OCI-LY7 (cell line): Measurements from ENCODE around the gene SLC44A5. TPM values are rescaled to one million over a fixed set of nuclear protein-coding genes. Genes with fewer than 3 reads are reported as not detected.

Experiments
- BruUV-seq: library from RNA; stranded (reverse); fragments of 400-500 nt; replicated peaks from 2 replicates; lab custom pipeline; 2021; lab: Mats Ljungman, UMichigan
- CTCF ChIA-PET: fragments of 300-600 bp; sonication (Branson Sonifier 250); formaldehyde crosslinking; loops from one replicate; lab custom pipeline; 2022; ENCODE audit warnings: antibody characterized with exemption; ENCODE audit not compliant: unreplicated experiment; lab: Charles Lee
- POLR2A ChIA-PET: fragments of 300-600 bp; sonication (Branson Sonifier 250); formaldehyde crosslinking; loops from one replicate; lab custom pipeline; 2022; ENCODE audit warnings: antibody characterized with exemption; lab: Charles Lee
- DNase-seq: peaks from one replicate; pipeline ENCODE4 v3.0.0-alpha.2; 2015; ENCODE audit warnings: low spot score
- H2AFZ ChIP-seq: fragments of 200-600 bp; sonication (generic), shearing (Covaris generic); 2 replicates; pipeline ENCODE4 v1.6.1; 2014; ENCODE audit warnings: mild to moderate bottlenecking, antibody characterized with exemption, low read length, moderate library complexity
- H3K27ac ChIP-seq: fragments of 200-600 bp; sonication (generic); 2 replicates; pipeline ENCODE4 v1.5.1; 2014; ENCODE audit warnings: mixed run types, low read depth, mild to moderate bottlenecking, moderate library complexity, low read length, inconsistent platforms; ENCODE audit not compliant: poor library complexity, severe bottlenecking
- H3K36me3 ChIP-seq: fragments of 200-600 bp; sonication (generic); 2 replicates; pipeline ENCODE4 v1.6.1; 2014; ENCODE audit warnings: mild to moderate bottlenecking, antibody characterized with exemption, low read length, moderate library complexity, mixed read lengths; ENCODE audit not compliant: insufficient read depth
- H3K4me1 ChIP-seq: fragments of 200-600 bp; sonication (generic); 2 replicates; pipeline ENCODE4 v1.5.1; 2014; ENCODE audit warnings: mild to moderate bottlenecking, low read length; ENCODE audit not compliant: insufficient read depth, poor library complexity, severe bottlenecking
- H3K4me2 ChIP-seq: fragments of 200-600 bp; sonication (generic); 2 replicates; pipeline ENCODE4 v1.6.1; 2014; ENCODE audit warnings: mild to moderate bottlenecking, low read length
- H3K4me3 ChIP-seq: fragments of 200-600 bp; sonication (generic); 2 replicates; pipeline ENCODE4 v1.5.1; 2014; ENCODE audit warnings: mild to moderate bottlenecking, low read depth, low read length; ENCODE audit not compliant: poor library complexity, severe bottlenecking
- H3K79me2 ChIP-seq: fragments of 200-600 bp; sonication (generic); 2 replicates; pipeline ENCODE4 v1.6.1; 2016; ENCODE audit warnings: low read depth, mild to moderate bottlenecking, low read length, moderate library complexity, mixed read lengths; ENCODE audit not compliant: insufficient read depth
- H3K9me2 ChIP-seq: fragments of 200-600 bp; sonication (generic); 2 replicates; pipeline ENCODE4 v1.6.1; 2016; ENCODE audit warnings: mild to moderate bottlenecking, low read length, mixed read lengths; ENCODE audit not compliant: insufficient read depth
- H3K9me3 ChIP-seq: fragments of 200-600 bp; sonication (generic); 2 replicates; pipeline ENCODE4 v1.6.1; 2014; ENCODE audit warnings: mild to moderate bottlenecking, mixed run types, low read length, mixed read lengths
- H4K20me1 ChIP-seq: fragments of 200-600 bp; sonication (generic); 2 replicates; pipeline ENCODE4 v1.6.1; 2014; ENCODE audit warnings: mild to moderate bottlenecking, antibody characterized with exemption, low read length, moderate library complexity, mixed read lengths; ENCODE audit not compliant: insufficient read depth
- CTCF ChIP-seq: fragments of 200-600 bp; sonication (generic); conservative IDR thresholded peaks from 2 replicates; pipeline ENCODE4 v1.5.1; 2014; ENCODE audit warnings: mild to moderate bottlenecking, antibody characterized with exemption, low read length, moderate library complexity, mixed read lengths
- EZH2phosphoT487 ChIP-seq: fragments of 200-600 bp; sonication (generic); IDR thresholded peaks from 2 replicates; pipeline ENCODE4 v1.6.1; 2018; ENCODE audit warnings: low read depth, borderline replicate concordance, mild to moderate bottlenecking, mixed run types, antibody characterized with exemption, low read length, moderate library complexity, mixed read lengths
- intact Hi-C: fragments of 100-400 bp; cut with micrococcal nuclease; formaldehyde crosslinking; loops from one replicate; pipeline ENCODE4 v1.10.0; 2022; ENCODE audit not compliant: unreplicated experiment
- total RNA-seq, 2 experiments: library from RNA; depleted of rRNA in 1 of 2; stranded (reverse); fragments of >200 nt in 1 of 2; shearing (Covaris generic) in 1 of 2; gene quantifications; 2 replicates each; pipeline ENCODE4 v1.2.3, GENCODE V29; 2014 to 2022

The SLC44A5 gene
- total RNA-seq, 2 experiments from 2014 or later, result not detected

- POLR2A ChIA-PET, result interaction anchor here (0.6 kb wide), 1 partner anchor 377 kb away, joined by 3 read pairs; no protein-coding TSS in a partner anchor
- H3K9me2 ChIP-seq, result no peaks in the 10 kb centered on the region
- H3K4me2 ChIP-seq, result no peak overlapping the region
- CTCF ChIA-PET, result no interaction called here
- H3K4me3 ChIP-seq, result no peak overlapping the region
- no peak for DNase-seq
- no peaks in the 10 kb centered on the region for H3K79me2 ChIP-seq
- H3K9me3 ChIP-seq, result no peaks in the 10 kb centered on the region
- H2AFZ ChIP-seq, result no peak overlapping the region
- H3K36me3 ChIP-seq, result no peaks in the 10 kb centered on the region
- BruUV-seq, result no TSS peak
- no peaks in the 10 kb centered on the region for H4K20me1 ChIP-seq
- TF ChIP-seq CTCF (no peak), EZH2phosphoT487 (no peak)
- H3K27ac ChIP-seq, result no peak overlapping the region
- H3K4me1 ChIP-seq, result no peaks in the 10 kb centered on the region
- intact Hi-C loops, result no loop called here
These were observed 92.2 kb downstream of the SLC44A5 start for GRCh38 chr1:75518686-75519085.

- TF ChIP-seq CTCF, result no peak
- TF ChIP-seq EZH2phosphoT487, result no peak
- CTCF ChIA-PET, result no interaction called here
- Histone ChIP-seq H3K27ac (no peak overlapping the region), H3K9me3 (no peaks in the 10 kb centered on the region), H3K4me1 (no peaks in the 10 kb centered on the region), H3K4me3 (no peak overlapping the region), H3K9me2 (no peaks in the 10 kb centered on the region), H2AFZ (no peak overlapping the region), H4K20me1 (no peaks in the 10 kb centered on the region), H3K4me2 (no peak overlapping the region), H3K79me2 (no peaks in the 10 kb centered on the region), H3K36me3 (no peaks in the 10 kb centered on the region)
- POLR2A ChIA-PET, result no interaction called here
- intact Hi-C loops, result no loop called here
- BruUV-seq, result no TSS peak
- no peak for DNase-seq
These were observed 96.6 kb downstream of the SLC44A5 start for GRCh38 chr1:75514270-75514669.

GRCh38 chr1:75506976-75507375 lies 103.9 kb downstream of the SLC44A5 start:
- no peak for TF ChIP-seq CTCF
- TF ChIP-seq EZH2phosphoT487, result no peak
- intact Hi-C loops, result no loop called here
- DNase-seq, result no peak
- H3K9me3 ChIP-seq, result no peaks in the 10 kb centered on the region
- H4K20me1 ChIP-seq, result no peaks in the 10 kb centered on the region
- H3K4me3 ChIP-seq, result no peak overlapping the region
- no peaks in the 10 kb centered on the region for H3K36me3 ChIP-seq
- no peak overlapping the region for H3K4me2 ChIP-seq
- no peak overlapping the region for H2AFZ ChIP-seq
- H3K27ac ChIP-seq, result no peak overlapping the region
- BruUV-seq, result no TSS peak
- H3K9me2 ChIP-seq, result no peaks in the 10 kb centered on the region
- CTCF ChIA-PET, result no interaction called here
- no peaks in the 10 kb centered on the region for H3K79me2 ChIP-seq
- POLR2A ChIA-PET, result no interaction called here
- no peaks in the 10 kb centered on the region for H3K4me1 ChIP-seq
